Colonic mucosa (tissue), 4 donors: ENCODE measurements around the gene C16orf74. TPM values are rescaled to one million over a fixed set of nuclear protein-coding genes. Genes with fewer than 3 reads are reported as not detected.

Experiments used
- DNase-seq: peaks from one replicate; pipeline ENCODE4 v3.0.0-alpha.2; 2020
- H3K27ac ChIP-seq: fragments of 200-600 bp; one replicate; pipeline ENCODE4 v1.8.0; 2021
- H3K27me3 ChIP-seq: fragments of 200-600 bp; one replicate; pipeline ENCODE4 v1.8.0; 2021
- H3K36me3 ChIP-seq: fragments of 200-600 bp; one replicate; pipeline ENCODE4 v1.8.0; 2021
- H3K4me1 ChIP-seq: fragments of 200-600 bp; one replicate; pipeline ENCODE4 v1.8.0; 2021; ENCODE audit warnings: mild to moderate bottlenecking
- H3K4me3 ChIP-seq: fragments of 200-600 bp; one replicate; pipeline ENCODE4 v1.8.0; 2021
- H3K9ac ChIP-seq, 2 donors: one replicate each; pipeline ENCODE4 v1.7.0; 2013; ENCODE audit warnings: control low read depth in 2 of 2, low read depth in 2 of 2, low read length in 2 of 2
- H3K9me3 ChIP-seq: fragments of 200-600 bp; one replicate; pipeline ENCODE4 v1.8.0; 2021
- intact Hi-C: fragments of 100-400 bp; cut with DNase I; formaldehyde crosslinking; loops from one replicate; pipeline ENCODE4 v1.14.1; 2022
- total RNA-seq, 2 donors: library from RNA; stranded (reverse); fragmentation: NEBNext Ultra II Directional in 1 of 2; extraction: Animal tissue kit (Norgen Biotek cat#: 25700) in 1 of 2; gene quantifications; one replicate each; pipeline ENCODE4 v1.2.1, GENCODE V29; 2021
- TF ChIP-seq, protein P1 (sequence below): fragments of 200-600 bp; IDR thresholded peaks from one replicate; pipeline ENCODE4 v1.8.0; 2022; ENCODE audit warnings: antibody characterized with exemption, mild to moderate bottlenecking
- donor health status: healthy.
- donor health status: DM: no; HTN: no; CAD: no.
- donor health status: DM: no; HTN: no; CAD: no.

Gene C16orf74
- total RNA-seq, 2 donors from 2014 or later = 0.37 to 0.96 TPM

DNA sequence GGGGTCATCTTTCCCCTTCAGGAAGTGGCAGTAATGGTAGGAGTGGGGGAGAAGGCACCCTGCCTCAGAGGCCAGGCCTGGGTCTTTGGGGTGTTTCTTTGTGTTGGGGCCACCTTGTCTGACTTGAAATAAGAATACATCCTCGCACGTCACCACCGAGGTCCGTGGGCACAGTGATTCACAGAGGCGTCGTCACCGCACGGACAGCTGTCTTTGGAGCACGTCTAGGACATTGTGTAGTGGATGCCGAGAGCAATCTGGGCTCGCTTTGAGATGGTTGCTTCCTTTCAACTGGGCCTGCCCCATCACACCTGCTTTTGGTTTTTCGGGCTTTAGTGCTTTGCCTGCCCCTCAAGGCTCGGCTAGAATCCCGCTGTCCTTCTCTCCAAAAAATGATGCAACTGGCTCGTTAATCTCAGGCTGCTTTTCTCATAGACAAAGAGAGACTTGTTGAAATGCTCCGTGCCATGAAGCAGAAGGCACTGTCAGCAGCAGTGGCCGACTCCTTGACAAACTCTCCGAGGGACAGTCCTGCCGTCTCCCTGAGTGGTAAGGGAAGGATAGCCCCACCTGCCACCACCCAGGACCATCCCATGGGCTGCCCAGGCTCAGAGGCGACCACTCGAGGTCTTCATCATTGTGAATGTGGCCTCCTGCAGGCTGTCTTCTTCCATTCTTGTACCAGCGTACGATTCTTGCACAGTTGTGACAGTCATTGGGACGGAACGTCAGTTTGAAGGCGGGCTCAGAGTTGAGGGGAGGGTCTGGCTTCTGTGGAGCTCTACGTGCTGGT is 86.1 kb downstream of the C16orf74 start:
- no peaks in the 10 kb centered on the region for H3K9me3 ChIP-seq
- TF ChIP-seq, protein P1, sequence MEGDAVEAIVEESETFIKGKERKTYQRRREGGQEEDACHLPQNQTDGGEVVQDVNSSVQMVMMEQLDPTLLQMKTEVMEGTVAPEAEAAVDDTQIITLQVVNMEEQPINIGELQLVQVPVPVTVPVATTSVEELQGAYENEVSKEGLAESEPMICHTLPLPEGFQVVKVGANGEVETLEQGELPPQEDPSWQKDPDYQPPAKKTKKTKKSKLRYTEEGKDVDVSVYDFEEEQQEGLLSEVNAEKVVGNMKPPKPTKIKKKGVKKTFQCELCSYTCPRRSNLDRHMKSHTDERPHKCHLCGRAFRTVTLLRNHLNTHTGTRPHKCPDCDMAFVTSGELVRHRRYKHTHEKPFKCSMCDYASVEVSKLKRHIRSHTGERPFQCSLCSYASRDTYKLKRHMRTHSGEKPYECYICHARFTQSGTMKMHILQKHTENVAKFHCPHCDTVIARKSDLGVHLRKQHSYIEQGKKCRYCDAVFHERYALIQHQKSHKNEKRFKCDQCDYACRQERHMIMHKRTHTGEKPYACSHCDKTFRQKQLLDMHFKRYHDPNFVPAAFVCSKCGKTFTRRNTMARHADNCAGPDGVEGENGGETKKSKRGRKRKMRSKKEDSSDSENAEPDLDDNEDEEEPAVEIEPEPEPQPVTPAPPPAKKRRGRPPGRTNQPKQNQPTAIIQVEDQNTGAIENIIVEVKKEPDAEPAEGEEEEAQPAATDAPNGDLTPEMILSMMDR = no peak
- peaks cover 53% of the 10 kb centered on the region for H3K36me3 ChIP-seq
- no peaks in the 10 kb centered on the region for H3K4me1 ChIP-seq
- no peak for DNase-seq
- no peaks in the 10 kb centered on the region for H3K27me3 ChIP-seq
- H3K4me3 ChIP-seq = no peak overlapping the region
- no peak overlapping the region for H3K9ac ChIP-seq
- H3K27ac ChIP-seq = no peak overlapping the region
- intact Hi-C loops = no loop called here

DNA sequence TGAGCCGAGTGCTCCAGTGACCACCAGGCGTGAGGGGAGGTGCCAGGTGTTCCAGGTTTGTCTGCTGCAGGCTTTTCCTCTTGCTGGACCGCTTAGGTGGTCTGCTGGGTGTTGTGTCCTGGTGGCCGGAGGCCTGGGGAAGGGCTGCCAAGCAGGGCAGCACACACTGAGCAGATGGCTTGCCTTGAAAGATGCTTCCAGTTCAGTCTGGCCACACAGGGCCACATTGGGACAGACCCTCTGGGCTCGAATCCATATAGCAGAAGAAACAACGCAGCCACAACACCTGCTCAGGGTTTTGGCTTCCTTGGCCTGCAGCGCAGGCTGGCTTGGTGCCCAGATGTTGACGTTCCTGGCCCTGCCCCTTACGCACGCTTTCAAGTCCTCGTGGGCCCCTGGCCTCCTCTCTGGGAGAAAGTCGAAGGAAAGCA is 87.0 kb downstream of the C16orf74 start:
- no peak overlapping the region for H3K27ac ChIP-seq
- no peak overlapping the region for H3K9ac ChIP-seq
- H3K4me1 ChIP-seq = no peaks in the 10 kb centered on the region
- no peaks in the 10 kb centered on the region for H3K27me3 ChIP-seq
- DNase-seq = no peak
- no peak overlapping the region for H3K4me3 ChIP-seq
- TF ChIP-seq, protein P1 = no peak
- no peaks in the 10 kb centered on the region for H3K9me3 ChIP-seq
- intact Hi-C loops = no loop called here
- H3K36me3 ChIP-seq = peaks cover 49% of the 10 kb centered on the region

DNA sequence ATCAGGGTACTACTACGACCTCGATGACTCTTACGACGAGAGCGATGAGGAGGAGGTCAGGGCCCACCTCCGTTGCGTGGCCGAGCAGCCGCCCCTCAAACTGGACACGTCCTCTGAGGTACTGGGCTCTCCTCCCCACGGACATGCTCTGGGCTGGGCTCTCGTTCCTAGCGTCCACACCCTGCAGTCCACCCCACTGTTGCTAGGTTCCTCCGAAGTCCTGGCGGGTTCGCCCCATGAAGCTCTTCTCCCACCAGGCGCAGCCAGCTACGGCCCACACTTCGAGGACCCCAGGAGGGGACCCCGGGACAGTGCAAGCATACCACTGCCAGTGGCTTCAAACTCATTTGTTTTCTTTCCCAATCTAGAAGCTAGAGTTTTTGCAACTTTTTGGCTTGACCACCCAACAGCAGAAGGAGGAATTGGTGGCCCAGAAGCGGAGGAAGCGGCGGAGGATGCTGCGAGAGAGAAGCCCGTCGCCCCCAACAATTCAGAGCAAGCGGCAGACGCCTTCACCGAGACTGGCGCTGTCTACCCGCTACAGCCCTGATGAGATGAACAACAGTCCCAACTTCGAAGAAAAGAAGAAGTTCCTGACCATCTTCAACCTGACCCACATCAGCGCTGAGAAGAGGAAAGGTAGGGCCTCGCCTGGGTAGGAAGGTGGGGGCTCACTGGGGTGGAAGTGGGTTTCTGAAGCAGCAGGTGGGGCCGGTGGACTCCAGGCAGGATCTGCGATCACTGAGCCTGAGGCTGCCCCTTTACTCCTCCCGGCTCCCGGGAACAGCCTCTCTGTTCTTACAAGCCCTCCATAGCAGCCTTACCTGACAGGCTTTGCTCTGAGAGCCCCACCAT is 87.7 kb downstream of the C16orf74 start:
- H3K36me3 ChIP-seq = peaks cover 49% of the 10 kb centered on the region
- H3K27me3 ChIP-seq = no peaks in the 10 kb centered on the region
- intact Hi-C loops = no loop called here
- TF ChIP-seq, protein P1 = no peak
- H3K4me3 ChIP-seq = no peak overlapping the region
- no peaks in the 10 kb centered on the region for H3K4me1 ChIP-seq
- no peak overlapping the region for H3K9ac ChIP-seq
- no peak overlapping the region for H3K27ac ChIP-seq
- no peaks in the 10 kb centered on the region for H3K9me3 ChIP-seq
- DNase-seq = no peak

DNA sequence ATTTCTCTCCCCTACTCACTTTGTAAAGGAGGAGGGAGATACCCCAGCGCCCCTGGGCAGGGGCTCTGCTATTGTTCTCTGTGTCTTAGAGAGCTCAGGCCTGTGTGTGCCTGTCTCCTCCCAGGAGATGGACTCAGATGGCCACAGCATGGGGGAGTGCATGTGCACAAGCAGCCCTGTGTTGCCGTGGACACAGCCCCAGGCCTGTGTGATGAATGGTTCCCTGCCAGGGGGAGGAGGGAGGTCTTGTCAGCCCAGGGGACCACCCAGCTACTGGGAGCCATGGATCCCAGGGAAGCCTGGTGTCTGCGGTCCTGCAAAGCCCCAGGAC is 88.4 kb downstream of the C16orf74 start:
- H3K27ac ChIP-seq = no peak overlapping the region
- no peak for DNase-seq
- no peaks in the 10 kb centered on the region for H3K4me1 ChIP-seq
- H3K9me3 ChIP-seq = no peaks in the 10 kb centered on the region
- intact Hi-C loops = no loop called here
- no peak overlapping the region for H3K9ac ChIP-seq
- no peak overlapping the region for H3K4me3 ChIP-seq
- peaks cover 49% of the 10 kb centered on the region for H3K36me3 ChIP-seq
- TF ChIP-seq, protein P1 = no peak
- no peaks in the 10 kb centered on the region for H3K27me3 ChIP-seq

DNA sequence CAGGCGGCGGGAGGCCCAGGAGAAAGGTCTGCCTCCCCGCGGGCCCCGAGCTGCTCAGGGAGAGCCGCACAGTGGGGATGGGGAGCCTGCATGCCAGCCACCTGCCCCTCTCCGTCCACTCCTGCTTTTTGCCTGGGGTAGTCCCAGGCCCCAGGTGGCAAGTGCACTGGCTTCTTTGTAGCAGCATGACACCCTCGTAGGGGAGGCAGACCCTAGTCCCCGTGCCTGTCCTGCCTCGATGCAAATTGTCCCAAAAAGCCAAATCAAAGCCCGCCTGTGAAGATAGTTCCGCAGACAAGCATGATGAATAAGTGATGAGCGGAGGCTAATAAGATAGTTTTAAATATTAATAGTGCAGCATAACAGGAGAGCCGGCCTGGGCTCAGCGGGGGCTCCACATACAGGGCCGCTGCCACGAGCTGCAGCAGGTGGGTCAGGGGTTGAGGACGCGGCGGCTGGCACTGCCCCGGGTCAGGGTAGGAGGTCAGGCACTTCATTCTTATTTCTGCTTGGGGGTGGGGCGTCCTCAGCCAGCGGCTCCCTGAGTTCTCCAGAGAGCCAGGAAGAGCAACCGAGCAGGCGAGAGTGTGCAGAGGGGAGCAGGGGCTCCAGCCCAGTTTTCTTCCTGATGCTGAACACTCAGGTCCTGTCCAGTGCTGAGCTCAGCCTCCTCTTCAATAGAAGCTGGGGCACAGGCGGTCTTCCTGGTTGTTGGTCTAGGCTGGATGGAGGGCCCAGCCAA is 89.0 kb downstream of the C16orf74 start:
- TF ChIP-seq, protein P1 = no peak
- H3K9ac ChIP-seq = no peak overlapping the region
- DNase-seq = no peak
- no peaks in the 10 kb centered on the region for H3K4me1 ChIP-seq
- no peaks in the 10 kb centered on the region for H3K9me3 ChIP-seq
- intact Hi-C loops = loop anchor here (2.0 kb wide), 1 partner anchor 55 kb away; no protein-coding TSS in a partner anchor
- no peak overlapping the region for H3K27ac ChIP-seq
- peaks cover 49% of the 10 kb centered on the region for H3K36me3 ChIP-seq
- H3K4me3 ChIP-seq = no peak overlapping the region
- no peaks in the 10 kb centered on the region for H3K27me3 ChIP-seq
